HG02763 (cell line): Measurements from ENCODE around the gene MARVELD2.
"Not testable (repeated sequence)": the region's sequence is repeated elsewhere in the genome, so short reads cannot be mapped to it uniquely, and the experiment has no call there.

Source experiments
- ATAC-seq: cut with Tn5 transposase; IDR thresholded peaks from one replicate; pipeline ENCODE4 v1.9.1; 2021; ENCODE audit warnings: mild to moderate bottlenecking, moderate library complexity; ENCODE audit not compliant: unreplicated experiment

MARVELD2 gene, protein sequence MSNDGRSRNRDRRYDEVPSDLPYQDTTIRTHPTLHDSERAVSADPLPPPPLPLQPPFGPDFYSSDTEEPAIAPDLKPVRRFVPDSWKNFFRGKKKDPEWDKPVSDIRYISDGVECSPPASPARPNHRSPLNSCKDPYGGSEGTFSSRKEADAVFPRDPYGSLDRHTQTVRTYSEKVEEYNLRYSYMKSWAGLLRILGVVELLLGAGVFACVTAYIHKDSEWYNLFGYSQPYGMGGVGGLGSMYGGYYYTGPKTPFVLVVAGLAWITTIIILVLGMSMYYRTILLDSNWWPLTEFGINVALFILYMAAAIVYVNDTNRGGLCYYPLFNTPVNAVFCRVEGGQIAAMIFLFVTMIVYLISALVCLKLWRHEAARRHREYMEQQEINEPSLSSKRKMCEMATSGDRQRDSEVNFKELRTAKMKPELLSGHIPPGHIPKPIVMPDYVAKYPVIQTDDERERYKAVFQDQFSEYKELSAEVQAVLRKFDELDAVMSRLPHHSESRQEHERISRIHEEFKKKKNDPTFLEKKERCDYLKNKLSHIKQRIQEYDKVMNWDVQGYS

GRCh38 chr5:69414885-69415583 lies at the start of gene MARVELD2:
Gene MARVELD2, plus strand, starts transcription at chr5:69415116. Its CDS starts 4,270 bp downstream, at chr5:69419386.
- no peak for ATAC-seq

DNA sequence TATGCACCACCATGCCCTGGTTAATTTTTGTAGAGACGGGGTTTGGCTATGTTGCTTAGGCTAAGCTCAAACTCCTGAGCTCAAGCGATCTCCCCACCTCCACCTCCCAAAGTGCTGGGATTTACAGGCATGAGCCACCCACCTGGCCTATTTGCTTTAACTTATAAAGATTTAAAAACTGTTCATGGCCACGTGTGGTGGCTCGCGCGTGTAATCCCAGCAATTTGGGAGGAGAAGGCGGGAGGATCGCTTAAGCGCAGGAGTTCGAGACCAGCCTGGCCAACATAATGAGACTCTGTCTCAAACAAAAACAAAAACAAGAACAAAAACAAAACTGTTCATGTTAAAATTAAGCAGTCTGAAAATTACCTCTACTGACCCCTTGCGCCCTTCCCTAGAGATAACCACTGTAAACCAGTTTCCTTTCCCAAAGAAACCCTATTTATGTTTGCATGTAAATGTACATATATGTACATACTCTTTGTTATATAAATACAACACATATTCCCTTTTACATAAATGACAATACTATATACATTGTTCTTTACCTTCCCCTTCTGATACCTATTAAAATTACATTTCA lies 47.1 kb upstream of the MARVELD2 start:
- ATAC-seq, result no peak

GRCh38 chr5:69368458-69369339 lies 46.2 kb upstream of the MARVELD2 start:
- no peak for ATAC-seq

DNA sequence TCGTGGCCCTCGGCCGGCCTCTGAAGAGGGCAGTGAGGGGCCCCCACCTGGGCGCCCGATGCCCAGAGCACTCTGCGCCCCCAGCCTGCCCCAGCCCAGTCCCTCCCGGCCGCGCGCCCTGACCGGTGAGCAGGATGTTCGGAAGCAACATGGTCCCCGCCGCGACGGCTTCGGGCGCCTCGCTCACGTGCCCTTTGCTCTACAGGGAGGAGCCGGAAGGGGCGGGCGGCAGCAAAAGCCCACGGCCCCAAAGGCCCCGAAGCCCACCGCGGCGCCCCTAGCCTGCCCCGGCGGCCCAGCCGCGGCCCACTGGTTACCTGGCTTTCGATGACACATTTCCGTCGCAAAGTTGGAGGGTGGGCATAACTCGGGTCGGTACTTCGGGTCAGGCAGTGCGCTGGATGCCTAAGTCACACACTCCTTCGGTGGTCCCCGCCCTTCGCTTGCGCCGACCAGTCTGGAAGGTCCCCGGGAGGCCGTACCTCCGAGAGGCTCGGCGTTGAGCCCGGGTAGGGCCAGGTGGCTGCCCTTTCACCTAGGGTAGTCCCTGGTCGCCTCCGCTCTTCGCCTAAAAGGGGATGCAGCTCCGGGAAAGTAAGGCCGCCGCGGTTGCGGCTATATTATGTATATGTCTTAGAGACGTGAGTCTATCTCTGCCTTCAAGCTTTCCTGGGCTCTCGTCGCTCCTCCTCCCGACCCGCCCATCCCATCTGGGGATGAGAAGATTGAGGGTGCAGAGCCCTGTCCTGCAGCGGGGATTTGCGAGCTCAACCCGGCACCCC lies 45.4 kb upstream of the MARVELD2 start, which contains the start of the genes AK6, RAD17 and TAF9:
TSS of gene AK6 (minus strand) at position 181 of the 782 bp plus-strand sequence. CDS start at position 151, 30 bp downstream.
TSS of gene RAD17 (plus strand) at position 479 of the 782 bp plus-strand sequence. CDS start 2,391 bp downstream, outside the sequence.
TSS of gene TAF9 (minus strand) at position 181 of the 782 bp plus-strand sequence. CDS start 3,783 bp downstream, outside the sequence.
- peak; percentile 88 for ATAC-seq

- not testable (repeated sequence) for ATAC-seq
These were observed 44.6 kb upstream of the MARVELD2 start for GRCh38 chr5:69370335-69370734.

DNA sequence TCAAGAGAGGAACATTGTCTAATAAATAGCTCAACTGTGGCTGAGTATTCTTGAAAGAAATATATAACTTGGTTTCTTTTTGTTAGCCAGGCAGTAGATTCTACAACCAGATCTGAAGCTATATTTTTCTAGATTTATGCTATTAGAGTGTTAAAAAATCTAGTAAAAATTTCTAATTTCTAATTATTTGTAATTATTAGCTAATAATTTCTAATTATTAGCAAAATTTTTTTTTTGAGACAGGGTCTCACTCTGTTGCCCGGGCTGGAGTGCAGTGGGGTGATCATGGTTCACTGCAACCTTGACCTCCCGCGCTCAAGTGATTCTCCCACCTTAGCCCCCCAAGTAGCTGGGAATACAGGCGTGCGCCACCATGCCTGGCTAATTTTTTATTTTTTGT lies 42.5 kb upstream of the MARVELD2 start:
- no peak for ATAC-seq

- ATAC-seq, result peak; percentile 59
These were observed 39.9 kb upstream of the MARVELD2 start for GRCh38 chr5:69374911-69375446.

GRCh38 chr5:69378376-69378775 lies 36.5 kb upstream of the MARVELD2 start:
- ATAC-seq, result no peak

GRCh38 chr5:69404659-69405330 lies 10.1 kb upstream of the MARVELD2 start:
- no peak for ATAC-seq

GRCh38 chr5:69415584-69415958 lies 655 bp downstream of the MARVELD2 start:
- ATAC-seq, result no peak

- ATAC-seq, result no peak
These were observed 1.3 kb downstream of the MARVELD2 start for GRCh38 chr5:69416180-69416579.

DNA sequence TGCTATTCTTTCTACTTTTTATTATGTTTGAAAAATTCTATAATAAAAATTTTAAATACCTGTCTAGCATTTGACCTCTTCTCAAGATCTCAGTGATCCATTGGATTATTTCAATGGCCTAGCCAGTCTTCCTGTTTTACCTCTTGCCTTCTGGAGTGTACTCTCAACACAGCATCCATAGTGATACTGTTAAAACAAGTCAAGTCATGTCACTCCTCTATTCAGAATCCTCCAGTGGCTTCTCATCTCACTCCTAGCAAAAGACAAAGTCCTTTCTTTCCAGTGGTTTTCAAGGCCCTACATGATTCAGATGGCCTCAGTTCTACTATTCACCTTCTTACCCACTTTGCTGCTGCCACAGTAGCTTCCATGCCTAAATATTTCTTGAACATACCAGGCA lies 1.8 kb downstream of the MARVELD2 start:
- ATAC-seq, result no peak

DNA sequence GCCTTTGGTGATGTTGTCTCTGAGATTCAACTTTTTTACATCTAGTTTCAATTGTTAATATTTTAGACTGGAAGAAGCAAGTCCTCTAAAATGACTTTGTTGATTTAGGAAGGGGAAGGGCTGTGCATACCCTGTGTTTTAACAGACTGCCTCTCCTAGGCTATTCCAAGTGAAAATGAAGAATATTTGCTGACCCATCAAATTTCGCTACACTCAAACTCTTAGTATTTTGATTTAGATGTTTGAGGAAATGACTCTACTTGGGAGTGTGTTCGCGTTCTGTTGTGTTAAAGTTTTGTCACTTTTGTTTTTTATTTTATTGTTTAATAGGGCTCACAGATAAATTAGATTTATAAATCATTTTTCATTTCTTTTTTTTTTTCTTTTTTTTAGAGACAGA lies 3.6 kb downstream of the MARVELD2 start:
- no peak for ATAC-seq

DNA sequence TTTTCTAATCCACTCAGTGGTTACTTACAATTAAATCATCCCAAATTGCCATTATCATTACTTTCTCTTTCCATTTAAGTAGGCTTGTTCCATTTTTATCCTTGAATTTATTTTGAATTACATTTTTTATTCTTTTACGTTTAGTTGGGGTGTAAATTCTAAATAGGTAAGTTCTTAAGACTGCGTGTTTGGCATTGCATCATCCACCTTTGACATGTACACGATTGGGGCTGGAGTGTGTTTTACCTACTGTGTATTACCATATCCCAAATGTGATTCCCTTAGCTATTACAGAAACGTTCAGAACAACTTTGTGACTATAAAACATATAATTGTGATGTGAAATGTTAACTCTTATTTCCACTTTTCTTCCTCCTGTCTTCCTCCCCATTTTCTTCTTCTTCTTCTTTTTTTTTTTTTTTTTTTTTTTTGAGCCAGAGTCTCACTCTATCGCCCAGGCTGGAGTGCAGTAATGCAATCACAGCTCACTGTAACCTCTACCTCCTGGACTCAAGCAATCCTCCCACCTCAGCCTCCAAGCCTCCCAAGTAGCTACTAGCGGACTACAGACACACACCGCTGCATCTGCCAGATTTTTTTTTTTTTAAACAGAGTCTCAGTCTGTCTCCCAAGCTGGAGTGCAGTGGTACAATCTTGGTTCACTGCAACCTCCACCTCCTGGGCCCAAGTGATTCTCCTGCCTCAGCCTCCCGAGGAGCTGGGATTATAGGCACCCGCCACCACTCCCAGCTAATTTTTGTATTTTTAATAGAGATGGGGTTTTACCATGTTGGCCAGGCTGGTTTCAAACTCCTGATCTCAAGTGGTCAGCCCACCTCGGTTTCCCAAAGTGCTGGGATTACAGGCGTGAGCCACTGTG lies 16.7 kb downstream of the MARVELD2 start:
- ATAC-seq, result no peak

DNA sequence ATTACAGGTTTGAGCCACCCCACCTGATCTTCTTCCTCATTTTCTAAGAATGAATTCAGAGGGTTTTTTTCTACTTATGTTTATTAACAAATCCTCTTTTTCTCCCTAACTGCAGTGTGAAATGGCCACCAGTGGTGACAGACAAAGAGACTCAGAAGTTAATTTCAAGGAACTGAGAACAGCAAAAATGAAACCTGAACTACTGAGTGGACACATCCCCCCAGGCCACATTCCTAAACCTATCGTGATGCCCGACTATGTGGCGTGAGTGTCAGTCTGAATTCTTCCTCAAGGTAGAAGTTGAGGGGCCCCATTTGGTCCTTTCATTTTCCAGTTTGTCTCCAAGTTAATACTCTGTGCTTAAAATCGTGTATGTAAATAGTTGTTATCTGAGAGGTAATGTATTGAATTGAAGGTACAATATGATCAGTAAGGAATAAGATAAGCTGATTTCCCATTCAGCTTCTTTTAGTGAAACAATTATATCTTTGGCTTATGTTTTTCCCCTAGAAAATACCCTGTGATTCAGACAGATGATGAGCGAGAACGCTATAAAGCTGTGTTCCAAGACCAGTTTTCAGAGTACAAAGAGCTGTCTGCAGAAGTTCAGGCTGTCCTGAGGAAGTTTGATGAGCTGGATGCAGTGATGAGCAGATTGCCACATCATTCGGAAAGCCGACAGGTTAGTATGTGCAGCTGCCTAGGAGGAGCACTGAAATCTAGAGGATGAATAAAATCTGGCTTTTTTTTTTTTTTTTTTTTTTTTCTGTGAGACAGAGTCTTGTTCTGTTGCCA lies 17.7 kb downstream of the MARVELD2 start:
- ATAC-seq, result no peak

DNA sequence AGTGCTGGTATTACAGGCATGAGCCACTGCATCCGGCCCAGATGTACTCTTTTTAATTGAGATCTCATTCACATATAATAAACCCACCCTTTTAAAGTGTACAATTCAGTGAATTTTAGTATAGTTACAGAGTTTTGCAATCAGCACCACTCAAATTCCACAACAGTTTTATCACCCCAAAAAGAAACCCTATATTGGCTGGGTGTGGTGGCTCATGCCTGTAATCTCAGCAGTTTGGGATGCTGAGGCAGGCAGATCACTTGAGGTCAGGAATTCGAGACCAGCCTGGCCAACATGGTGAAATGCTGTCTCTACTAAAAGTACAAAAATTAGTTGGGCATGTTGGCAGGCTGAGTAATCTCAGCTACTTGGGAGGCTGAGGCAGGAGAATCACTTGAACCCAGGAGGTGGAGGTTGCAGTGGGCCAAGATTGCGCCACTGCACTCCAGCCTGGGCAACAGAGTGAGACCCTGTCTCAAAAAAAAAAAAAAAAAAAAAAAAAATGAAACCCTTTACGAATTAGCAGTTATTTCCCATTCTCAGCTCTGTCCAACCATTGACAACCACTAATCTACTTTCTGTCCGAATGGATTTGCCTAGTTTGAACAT lies 20.5 kb downstream of the MARVELD2 start:
- ATAC-seq, result not testable (repeated sequence)
